Panc1 (cell line): ENCODE results near the gene KANSL1L.

Experiments
- CTCF ChIP-seq: fragments of 450-650 bp; IDR thresholded peaks from 2 replicates; pipeline ENCODE4 v1.5.1; 2017; ENCODE audit warnings: mild to moderate bottlenecking
- SIN3A ChIP-seq: IDR thresholded peaks from 2 replicates; pipeline ENCODE4 v1.6.1; 2012; ENCODE audit warnings: low read depth, mild to moderate bottlenecking, low read length, moderate library complexity, borderline replicate concordance; ENCODE audit not compliant: insufficient read depth
- TCF7L2 ChIP-seq: IDR thresholded peaks from 2 replicates; pipeline ENCODE4 v1.6.1; 2011; ENCODE audit warnings: mild to moderate bottlenecking, low read depth, low read length, inconsistent platforms
- TF ChIP-seq, protein P1 (sequence below), 2 experiments: IDR thresholded peaks; 2 replicates each; pipeline ENCODE4 v1.6.1; 2011 to 2012; ENCODE audit warnings: low read depth in 2 of 2, control low read depth in 1 of 2, low read length in 1 of 2, mild to moderate bottlenecking in 1 of 2, moderate library complexity in 1 of 2; ENCODE audit not compliant: insufficient read depth in 1 of 2

- TF ChIP-seq CTCF, result no peak
- TF ChIP-seq, protein P1, sequence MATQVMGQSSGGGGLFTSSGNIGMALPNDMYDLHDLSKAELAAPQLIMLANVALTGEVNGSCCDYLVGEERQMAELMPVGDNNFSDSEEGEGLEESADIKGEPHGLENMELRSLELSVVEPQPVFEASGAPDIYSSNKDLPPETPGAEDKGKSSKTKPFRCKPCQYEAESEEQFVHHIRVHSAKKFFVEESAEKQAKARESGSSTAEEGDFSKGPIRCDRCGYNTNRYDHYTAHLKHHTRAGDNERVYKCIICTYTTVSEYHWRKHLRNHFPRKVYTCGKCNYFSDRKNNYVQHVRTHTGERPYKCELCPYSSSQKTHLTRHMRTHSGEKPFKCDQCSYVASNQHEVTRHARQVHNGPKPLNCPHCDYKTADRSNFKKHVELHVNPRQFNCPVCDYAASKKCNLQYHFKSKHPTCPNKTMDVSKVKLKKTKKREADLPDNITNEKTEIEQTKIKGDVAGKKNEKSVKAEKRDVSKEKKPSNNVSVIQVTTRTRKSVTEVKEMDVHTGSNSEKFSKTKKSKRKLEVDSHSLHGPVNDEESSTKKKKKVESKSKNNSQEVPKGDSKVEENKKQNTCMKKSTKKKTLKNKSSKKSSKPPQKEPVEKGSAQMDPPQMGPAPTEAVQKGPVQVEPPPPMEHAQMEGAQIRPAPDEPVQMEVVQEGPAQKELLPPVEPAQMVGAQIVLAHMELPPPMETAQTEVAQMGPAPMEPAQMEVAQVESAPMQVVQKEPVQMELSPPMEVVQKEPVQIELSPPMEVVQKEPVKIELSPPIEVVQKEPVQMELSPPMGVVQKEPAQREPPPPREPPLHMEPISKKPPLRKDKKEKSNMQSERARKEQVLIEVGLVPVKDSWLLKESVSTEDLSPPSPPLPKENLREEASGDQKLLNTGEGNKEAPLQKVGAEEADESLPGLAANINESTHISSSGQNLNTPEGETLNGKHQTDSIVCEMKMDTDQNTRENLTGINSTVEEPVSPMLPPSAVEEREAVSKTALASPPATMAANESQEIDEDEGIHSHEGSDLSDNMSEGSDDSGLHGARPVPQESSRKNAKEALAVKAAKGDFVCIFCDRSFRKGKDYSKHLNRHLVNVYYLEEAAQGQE (IDR thresholded peaks at IDR 0.05; ENCODE audit: insufficient read depth in 1 of 2, low read depth in 2 of 2, low read length in 1 of 2), result no peak
- TF ChIP-seq SIN3A, result no peak
- no peak for TF ChIP-seq TCF7L2
Measured at GRCh38 chr2:210128961-210129360, 42.2 kb downstream of the KANSL1L start.
